ENCODE measurements around the gene WNT8A.

The WNT8A gene

DNA sequence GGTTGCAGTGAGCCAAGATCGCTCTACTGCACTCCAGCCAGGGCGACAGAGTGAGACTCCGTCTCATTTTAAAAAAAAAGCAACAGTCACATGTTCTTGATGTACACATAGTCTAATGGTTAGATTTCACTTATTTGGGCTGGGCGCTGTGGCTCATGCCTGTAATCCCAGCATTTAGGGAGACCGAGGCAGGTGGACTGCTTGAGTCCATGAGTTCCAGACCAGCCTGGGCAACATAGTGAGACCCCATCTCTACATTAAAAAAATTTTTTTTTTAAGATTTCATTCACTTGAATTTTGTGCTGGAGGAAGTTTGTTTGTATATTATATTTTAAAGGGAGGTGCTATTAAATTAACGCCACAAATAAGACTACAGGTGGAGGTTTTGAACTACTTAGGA lies 21.9 kb downstream of the WNT8A start:
- H3K9me3 Mint-ChIP-seq (ENCODE audit: low read depth), result no peaks in the 10 kb centered on the region
- H3K36me3 Mint-ChIP-seq, result no peaks in the 10 kb centered on the region
- no peak overlapping the region for H3K27ac Mint-ChIP-seq
- H3K4me1 Mint-ChIP-seq (ENCODE audit: low read depth), result no peaks in the 10 kb centered on the region
- H3K27me3 Mint-ChIP-seq, result peaks cover 2% of the 10 kb centered on the region
- no peak overlapping the region for H3K4me3 Mint-ChIP-seq

DNA sequence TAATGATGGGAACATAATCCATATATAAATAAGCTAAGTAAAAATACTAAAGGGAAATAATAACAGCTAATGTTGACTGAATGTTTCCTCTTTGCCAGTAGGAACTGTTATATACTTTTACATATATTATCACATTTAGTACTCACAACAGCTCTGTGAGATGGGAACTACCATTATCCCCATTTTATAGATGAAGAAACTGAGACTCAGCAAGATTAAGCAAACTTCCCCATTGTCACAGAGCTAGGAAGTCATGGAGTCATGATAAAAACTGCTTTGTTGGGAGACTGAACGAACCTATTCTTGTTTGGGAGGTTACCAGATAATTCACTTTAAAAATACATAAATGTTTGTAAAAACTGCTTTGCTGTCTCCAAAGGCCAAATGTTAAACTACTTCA lies 23.4 kb downstream of the WNT8A start:
- Mint-ChIP-seq H3K4me3 (no peak overlapping the region), H3K27ac (no peak overlapping the region), H3K9me3 (ENCODE audit: low read depth) (no peaks in the 10 kb centered on the region), H3K27me3 (peaks cover 4% of the 10 kb centered on the region), H3K4me1 (ENCODE audit: low read depth) (no peaks in the 10 kb centered on the region), H3K36me3 (no peaks in the 10 kb centered on the region)

DNA sequence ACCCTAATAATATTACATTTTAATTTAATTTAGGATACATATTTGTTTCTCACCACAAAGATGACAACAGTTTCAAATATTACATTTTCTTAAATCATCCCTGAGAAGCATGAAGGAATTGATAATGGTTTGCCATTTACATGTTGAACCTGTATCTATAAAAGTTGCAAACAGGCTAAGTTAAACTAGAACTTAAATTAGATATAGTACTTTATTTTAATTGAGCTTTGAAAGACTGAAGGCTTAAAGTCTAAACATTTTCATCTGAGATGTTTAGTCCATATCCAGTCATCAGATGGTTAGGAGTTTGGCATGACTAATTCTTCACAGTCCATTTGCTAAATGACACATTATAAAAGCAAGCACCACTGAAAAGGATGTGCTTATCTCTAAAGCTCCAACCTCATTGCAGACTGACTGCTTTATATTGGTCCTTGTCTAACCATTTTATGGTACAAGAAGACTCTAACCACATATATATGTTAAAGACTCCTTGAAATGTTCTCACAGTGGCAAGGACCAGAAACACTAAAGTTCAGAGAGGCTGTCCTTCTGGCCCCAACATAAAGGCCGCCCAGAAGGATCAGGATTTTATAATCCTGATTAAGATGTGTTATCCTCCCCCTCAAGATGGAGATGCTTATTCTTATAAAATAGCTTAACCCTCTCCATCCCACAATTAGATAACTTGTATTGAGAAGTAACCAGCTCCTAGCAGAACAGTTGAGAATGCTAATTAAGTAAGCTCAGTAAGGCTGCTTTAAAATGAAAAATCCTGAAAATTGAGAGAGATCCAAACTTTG lies 25.8 kb downstream of the WNT8A start:
- Mint-ChIP-seq H3K27me3 (peaks cover 4% of the 10 kb centered on the region), H3K9me3 (ENCODE audit: low read depth) (no peaks in the 10 kb centered on the region), H3K27ac (no peak overlapping the region), H3K4me3 (no peak overlapping the region), H3K36me3 (no peaks in the 10 kb centered on the region), H3K4me1 (ENCODE audit: low read depth) (no peaks in the 10 kb centered on the region)

DNA sequence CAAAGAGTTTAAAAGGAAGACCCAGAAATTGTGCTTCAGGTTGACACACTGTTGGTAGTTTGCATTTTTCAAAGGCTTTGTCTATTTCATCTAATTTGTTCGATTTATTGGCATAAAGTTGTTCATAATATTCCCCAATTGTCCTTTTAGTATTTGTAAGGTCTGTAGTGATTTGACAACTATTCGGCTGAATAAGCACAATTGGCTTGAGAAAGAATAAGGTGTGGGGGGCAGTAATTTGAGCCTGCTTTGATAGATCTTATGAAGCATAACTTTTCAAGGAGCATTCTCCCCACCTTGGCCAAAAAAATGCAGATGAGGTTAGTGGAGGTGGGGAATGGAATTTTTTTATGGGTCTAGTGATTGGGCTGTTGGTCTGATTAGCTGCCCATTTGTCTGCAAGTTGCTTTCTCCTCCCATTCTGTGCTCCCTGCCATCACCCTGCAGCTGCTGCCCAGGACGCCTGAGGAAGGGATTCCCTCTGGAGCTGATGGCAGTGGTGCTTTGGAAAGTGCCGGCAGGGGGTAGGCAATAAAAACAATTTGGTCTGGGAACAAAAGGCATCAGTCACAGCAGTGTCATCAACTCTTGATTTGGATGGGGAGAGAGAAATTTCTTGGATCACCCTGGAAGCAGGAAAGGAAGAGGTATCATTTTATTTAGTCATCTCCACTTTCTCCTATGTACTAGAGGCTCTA lies 26.6 kb downstream of the WNT8A start:
- Mint-ChIP-seq H3K4me1 (ENCODE audit: low read depth) (no peaks in the 10 kb centered on the region), H3K4me3 (no peak overlapping the region), H3K9me3 (ENCODE audit: low read depth) (no peaks in the 10 kb centered on the region), H3K27me3 (peaks cover 4% of the 10 kb centered on the region), H3K36me3 (no peaks in the 10 kb centered on the region), H3K27ac (no peak overlapping the region)

DNA sequence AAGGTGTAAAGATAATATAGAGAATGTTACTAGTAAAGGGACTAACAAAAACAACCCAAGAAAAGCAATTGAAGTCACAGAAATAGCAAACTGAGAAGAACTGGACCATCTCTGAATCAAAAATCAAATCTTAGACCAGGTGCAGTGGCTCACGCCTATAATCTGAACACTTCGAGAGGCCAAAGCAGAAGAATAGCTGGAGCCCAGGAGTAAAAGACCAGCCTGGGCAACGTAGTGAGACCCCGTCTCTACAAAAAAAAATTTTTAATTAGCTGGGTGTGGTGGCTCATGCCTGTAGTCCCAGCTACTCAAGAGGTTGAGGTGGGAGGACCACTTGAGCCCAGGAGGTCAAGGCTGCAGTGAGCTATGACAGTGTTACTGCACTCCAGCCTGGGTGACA lies 27.3 kb downstream of the WNT8A start:
- H3K27me3 Mint-ChIP-seq, result peaks cover 4% of the 10 kb centered on the region
- H3K36me3 Mint-ChIP-seq, result no peaks in the 10 kb centered on the region
- no peaks in the 10 kb centered on the region for H3K4me1 Mint-ChIP-seq (ENCODE audit: low read depth)
- H3K9me3 Mint-ChIP-seq (ENCODE audit: low read depth), result no peaks in the 10 kb centered on the region
- H3K27ac Mint-ChIP-seq, result no peak overlapping the region
- H3K4me3 Mint-ChIP-seq, result no peak overlapping the region

DNA sequence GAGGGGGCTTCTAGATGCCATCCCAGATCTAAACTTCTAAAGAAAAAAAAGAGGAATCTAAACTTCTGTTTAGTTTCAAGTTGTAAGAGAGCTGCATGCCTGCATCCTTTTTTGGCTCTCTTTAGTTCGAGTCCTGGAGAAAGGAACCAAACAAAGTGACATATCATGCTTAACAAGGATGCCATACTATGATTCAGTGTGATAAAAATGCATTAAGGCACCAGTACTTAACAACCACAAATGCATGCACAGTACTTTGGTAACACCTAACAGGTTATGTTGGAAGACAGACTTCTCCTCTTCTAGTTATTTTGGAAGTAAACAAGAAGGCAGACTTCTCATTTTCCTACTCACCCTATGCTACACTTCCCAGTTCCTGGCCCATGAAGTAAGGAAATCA lies 28.1 kb downstream of the WNT8A start:
- Mint-ChIP-seq H3K36me3 (no peaks in the 10 kb centered on the region), H3K27me3 (peaks cover 4% of the 10 kb centered on the region), H3K4me3 (no peak overlapping the region), H3K9me3 (ENCODE audit: low read depth) (no peaks in the 10 kb centered on the region), H3K27ac (no peak overlapping the region), H3K4me1 (ENCODE audit: low read depth) (no peaks in the 10 kb centered on the region)

DNA sequence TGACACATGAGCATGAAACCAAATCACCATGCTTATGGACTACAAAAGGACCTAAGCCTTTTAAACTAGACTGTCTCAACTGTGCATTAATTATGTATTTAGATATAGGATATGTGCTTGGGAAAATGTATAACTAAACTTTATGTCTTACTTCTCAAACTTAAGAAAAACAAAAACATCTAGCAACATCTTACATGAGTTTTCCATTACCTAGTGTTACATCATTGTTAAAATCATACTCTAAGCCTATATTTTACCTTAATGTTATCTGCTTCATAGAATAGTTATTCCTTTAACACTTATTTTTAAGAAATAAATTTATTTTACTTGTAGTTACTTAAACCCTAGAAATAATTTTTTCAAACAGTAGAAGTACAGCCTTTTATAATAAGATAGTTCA lies 31.4 kb downstream of the WNT8A start:
- Mint-ChIP-seq H3K4me1 (ENCODE audit: low read depth) (no peaks in the 10 kb centered on the region), H3K4me3 (no peak overlapping the region), H3K36me3 (no peaks in the 10 kb centered on the region), H3K27me3 (peaks cover 4% of the 10 kb centered on the region), H3K9me3 (ENCODE audit: low read depth) (no peaks in the 10 kb centered on the region), H3K27ac (no peak overlapping the region)

DNA sequence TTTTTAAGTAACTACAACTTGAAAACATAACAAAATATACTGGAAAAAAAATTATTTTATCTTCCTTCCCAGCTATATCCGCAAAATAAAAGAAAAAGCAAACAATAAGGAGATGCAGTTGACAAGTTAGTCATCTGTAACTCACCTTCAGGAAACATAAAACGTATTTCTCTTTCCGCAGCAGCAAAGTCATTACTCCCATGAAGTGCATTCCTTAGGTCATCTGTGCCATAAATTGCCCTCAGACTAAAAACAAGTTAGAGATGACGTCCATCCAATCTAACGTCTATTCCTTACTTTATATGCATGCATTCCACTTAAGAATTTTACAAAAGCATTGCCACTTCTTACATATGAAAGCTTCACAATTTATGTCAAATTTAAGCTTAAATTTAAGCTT lies 44.5 kb downstream of the WNT8A start:
- no peaks in the 10 kb centered on the region for H3K9me3 Mint-ChIP-seq (ENCODE audit: low read depth)
- H3K4me3 Mint-ChIP-seq, result no peak overlapping the region
- no peaks in the 10 kb centered on the region for H3K36me3 Mint-ChIP-seq
- peaks cover 3% of the 10 kb centered on the region for H3K27me3 Mint-ChIP-seq
- H3K27ac Mint-ChIP-seq, result no peak overlapping the region
- H3K4me1 Mint-ChIP-seq (ENCODE audit: low read depth), result no peaks in the 10 kb centered on the region

DNA sequence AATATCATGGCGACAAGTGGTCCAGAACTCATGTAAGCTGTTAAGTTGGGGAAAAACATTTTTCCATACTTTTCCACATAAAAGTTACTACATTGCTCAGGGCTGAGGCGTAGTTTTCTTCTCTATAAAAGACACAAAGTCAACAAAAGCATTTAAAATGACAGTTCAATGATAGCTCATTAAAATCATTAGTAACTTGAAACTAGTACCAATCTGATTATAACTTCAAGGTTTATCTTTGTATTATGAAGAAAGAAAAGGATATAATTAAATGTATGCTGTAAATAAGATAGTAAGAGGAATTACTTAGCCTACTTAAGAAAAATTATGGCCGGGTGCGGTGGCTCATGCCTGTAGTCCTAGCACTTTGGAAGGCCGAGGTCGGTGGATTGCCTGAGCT lies 45.5 kb downstream of the WNT8A start:
- no peaks in the 10 kb centered on the region for H3K4me1 Mint-ChIP-seq (ENCODE audit: low read depth)
- peaks cover 7% of the 10 kb centered on the region for H3K27me3 Mint-ChIP-seq
- no peaks in the 10 kb centered on the region for H3K9me3 Mint-ChIP-seq (ENCODE audit: low read depth)

DNA sequence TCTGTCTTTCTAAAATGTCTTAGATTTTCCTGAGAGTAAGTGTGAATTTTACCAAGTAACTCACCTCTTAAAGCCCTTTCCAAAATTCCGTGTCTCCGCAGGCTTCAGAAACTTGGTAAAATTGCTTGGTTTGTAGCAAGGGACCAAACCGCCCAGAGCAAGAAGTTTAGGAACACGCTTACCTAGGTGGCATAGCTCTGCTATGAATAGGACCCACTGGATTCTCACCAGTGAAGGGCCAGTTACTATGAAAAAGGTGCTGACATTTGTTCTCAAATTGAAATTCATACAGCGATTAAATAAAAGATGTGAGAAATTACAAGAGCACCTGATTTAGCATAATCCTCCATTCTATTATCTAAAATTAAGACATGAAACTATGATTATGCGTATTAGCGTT lies 48.7 kb downstream of the WNT8A start:
- Mint-ChIP-seq H3K9me3 (ENCODE audit: low read depth) (no peaks in the 10 kb centered on the region), H3K27ac (no peak overlapping the region), H3K36me3 (no peaks in the 10 kb centered on the region), H3K4me1 (ENCODE audit: low read depth) (no peaks in the 10 kb centered on the region), H3K27me3 (peaks cover 14% of the 10 kb centered on the region), H3K4me3 (no peak overlapping the region)

More for the DNA sequence above, 45.5 kb downstream of the WNT8A start:
- Mint-ChIP-seq H3K4me3 (no peak overlapping the region), H3K27ac (no peak overlapping the region), H3K36me3 (no peaks in the 10 kb centered on the region)

DNA sequence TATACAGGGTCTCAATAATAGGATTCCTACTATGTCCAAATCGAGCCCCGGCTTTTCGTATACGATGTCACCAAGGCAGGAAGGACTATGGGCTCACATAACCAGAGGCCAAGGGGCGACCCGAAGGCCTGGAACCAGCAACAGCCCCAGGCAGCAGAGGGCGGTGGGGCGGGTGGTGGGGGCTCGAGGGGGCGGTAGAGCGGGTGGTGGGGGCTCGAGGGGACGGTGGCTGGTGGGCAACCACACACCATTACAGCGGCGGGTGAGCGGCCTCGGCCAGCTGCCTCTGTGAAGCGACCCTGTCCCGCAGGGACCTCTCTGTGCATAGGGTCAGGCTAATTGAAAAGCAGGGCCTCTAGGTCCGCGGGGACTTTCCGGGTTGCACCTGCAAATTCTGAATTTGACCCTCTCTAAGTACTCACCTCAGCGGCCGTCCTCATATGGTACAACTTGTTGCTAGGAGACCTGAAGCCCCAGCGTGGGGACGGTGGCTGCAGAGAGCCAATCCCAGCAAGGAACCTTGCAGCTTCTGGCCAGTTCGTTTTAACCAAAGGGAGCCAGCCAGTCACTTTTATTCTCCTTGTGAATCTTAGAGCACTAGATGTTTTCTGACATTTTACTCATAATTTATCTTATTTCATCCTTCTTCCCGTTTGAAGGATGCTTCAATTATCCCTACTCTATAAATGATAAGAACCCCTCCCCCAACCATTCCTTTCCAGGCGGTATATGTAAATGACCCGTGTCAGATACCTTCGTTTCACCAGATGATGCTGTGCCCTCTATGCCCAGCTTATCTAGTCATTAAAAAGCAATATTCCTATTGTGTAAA lies 55.3 kb downstream of the WNT8A start, which contains the start of gene NME5:
Gene NME5 (minus strand): TSS at position 480 of the 832 bp plus-strand sequence. CDS start 648 bp downstream, outside the sequence.
- no peak within 1 kb of the TSS for H3K4me3 Mint-ChIP-seq
- peaks cover 16% of the 10 kb centered on the region for H3K27me3 Mint-ChIP-seq
- no peak within 1 kb of the TSS for H3K27ac Mint-ChIP-seq
- no peaks in the 10 kb centered on the region for H3K36me3 Mint-ChIP-seq
- H3K9me3 Mint-ChIP-seq (ENCODE audit: low read depth), result no peaks in the 10 kb centered on the region
- H3K4me1 Mint-ChIP-seq (ENCODE audit: low read depth), result peaks cover 5% of the 10 kb centered on the region

DNA sequence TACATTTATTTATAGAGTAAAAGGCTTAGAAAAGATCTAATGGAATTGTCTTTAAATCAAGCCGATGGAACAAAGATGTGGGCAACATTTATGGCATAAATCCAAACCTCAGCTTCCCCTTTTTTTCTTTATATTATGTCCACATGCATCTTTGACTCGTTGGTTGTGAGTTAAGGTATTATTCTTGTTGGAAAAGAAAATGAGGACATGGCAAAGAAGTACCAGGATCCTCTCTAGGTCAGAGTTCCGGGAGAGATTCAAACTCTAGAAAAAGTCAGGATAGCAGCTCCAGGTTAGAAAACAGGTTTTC lies 55.9 kb downstream of the WNT8A start:
- no peak overlapping the region for H3K4me3 Mint-ChIP-seq
- peaks cover 16% of the 10 kb centered on the region for H3K27me3 Mint-ChIP-seq
- no peaks in the 10 kb centered on the region for H3K9me3 Mint-ChIP-seq (ENCODE audit: low read depth)
- H3K4me1 Mint-ChIP-seq (ENCODE audit: low read depth), result peaks cover 5% of the 10 kb centered on the region
- H3K27ac Mint-ChIP-seq, result no peak overlapping the region
- H3K36me3 Mint-ChIP-seq, result no peaks in the 10 kb centered on the region

DNA sequence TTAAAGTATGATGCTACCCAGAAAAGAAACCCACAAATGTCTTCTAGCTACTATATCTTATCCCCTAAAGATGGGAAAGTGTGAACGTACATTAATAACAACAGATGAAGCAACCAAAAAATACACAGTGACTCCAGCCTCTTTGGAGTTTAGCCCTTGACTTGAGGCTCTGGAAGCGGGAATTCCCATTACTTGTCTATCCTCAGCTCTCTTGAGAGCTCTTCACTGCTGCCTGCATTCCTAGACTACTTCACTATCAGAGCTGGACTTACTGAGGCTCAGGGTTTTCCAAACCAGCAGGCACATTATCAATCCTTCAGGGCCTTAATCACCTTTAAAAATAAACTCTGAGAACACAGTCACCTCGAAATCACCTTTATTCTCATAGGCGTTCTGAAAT lies 56.4 kb downstream of the WNT8A start:
- Mint-ChIP-seq H3K27ac (no peak overlapping the region), H3K36me3 (no peaks in the 10 kb centered on the region), H3K27me3 (peaks cover 16% of the 10 kb centered on the region), H3K4me1 (ENCODE audit: low read depth) (peaks cover 5% of the 10 kb centered on the region), H3K9me3 (ENCODE audit: low read depth) (no peaks in the 10 kb centered on the region), H3K4me3 (no peak overlapping the region)
